IMR-90 (cell line): ENCODE results near the gene DIP2A. TPM values are rescaled to one million over a fixed set of nuclear protein-coding genes. Genes with fewer than 3 reads are reported as not detected.

Experiments used
- ATAC-seq: fragments of 200-7000 bp; cut with Tn5 transposase; 2 replicates; pipeline ENCODE4 v1.9.1; 2020; ENCODE audit warnings: low read depth, mild to moderate bottlenecking, moderate library complexity
- BruUV-seq: library from RNA; stranded (reverse); fragments of 400-500 nt; replicated peaks from 2 replicates; lab custom pipeline; 2021; lab: Mats Ljungman, UMichigan
- CTCF ChIA-PET: fragments of 300-600 bp; formaldehyde crosslinking; extraction: SDS; loops from one replicate; lab custom pipeline; 2021; ENCODE audit warnings: antibody characterized with exemption; lab: Yijun Ruan, JAX
- POLR2A ChIA-PET: fragments of 300-600 bp; sonication (Branson Sonifier 250); formaldehyde crosslinking; loops from one replicate; lab custom pipeline; 2022; ENCODE audit warnings: antibody characterized with exemption; ENCODE audit not compliant: unreplicated experiment; lab: Charles Lee
- DNase-seq: peaks from one replicate; pipeline ENCODE4 v3.0.0; 2013
- H2AFZ ChIP-seq: replicated peaks from 2 replicates; pipeline ENCODE3; 2013; ENCODE audit warnings: low read length, mild to moderate bottlenecking; ENCODE audit not compliant: poor library complexity
- H2AK5ac ChIP-seq: 2 replicates; pipeline ENCODE4 v1.6.1; 2013; ENCODE audit warnings: low read depth, low read length, inconsistent platforms
- H2AK9ac ChIP-seq: replicated peaks from 2 replicates; pipeline ENCODE3; 2013; ENCODE audit warnings: mild to moderate bottlenecking, low read depth, low read length, moderate library complexity; ENCODE audit not compliant: poor library complexity
- H2BK120ac ChIP-seq: 2 replicates; pipeline ENCODE4 v1.6.1; 2013; ENCODE audit warnings: low read depth, low read length, inconsistent platforms
- H2BK15ac ChIP-seq: 3 replicates; pipeline ENCODE4 v1.6.1; 2013; ENCODE audit warnings: low read depth, low read length, inconsistent platforms
- H2BK20ac ChIP-seq: 2 replicates; pipeline ENCODE4 v1.6.1; 2013; ENCODE audit warnings: low read depth, mild to moderate bottlenecking, inconsistent platforms, low read length, moderate library complexity
- H2BK5ac ChIP-seq: 2 replicates; pipeline ENCODE4 v1.6.1; 2013; ENCODE audit warnings: mild to moderate bottlenecking, low read depth, low read length, inconsistent platforms; ENCODE audit not compliant: poor library complexity, severe bottlenecking
- H3K14ac ChIP-seq: replicated peaks from 2 replicates; pipeline ENCODE4 v1.6.1; 2013; ENCODE audit warnings: low read depth, low read length, inconsistent platforms
- H3K18ac ChIP-seq: 2 replicates; pipeline ENCODE4 v1.6.1; 2013; ENCODE audit warnings: low read depth, low read length, control low read depth
- H3K23ac ChIP-seq: 2 replicates; pipeline ENCODE4 v1.6.1; 2013; ENCODE audit warnings: low read depth, low read length, inconsistent platforms
- H3K27ac ChIP-seq: 2 replicates; pipeline ENCODE4 v1.5.1; 2013; ENCODE audit warnings: mild to moderate bottlenecking, control low read depth, low read length; ENCODE audit not compliant: insufficient read depth
- H3K27me3 ChIP-seq: 2 replicates; pipeline ENCODE4 v1.6.1; 2013; ENCODE audit warnings: low read length; ENCODE audit not compliant: control insufficient read depth, insufficient read depth
- H3K36me3 ChIP-seq: 2 replicates; pipeline ENCODE4 v1.6.1; 2013; ENCODE audit warnings: low read length, mixed read lengths; ENCODE audit not compliant: control insufficient read depth, insufficient read depth
- H3K4ac ChIP-seq: 2 replicates; pipeline ENCODE4 v1.6.1; 2013; ENCODE audit warnings: low read depth, low read length, inconsistent platforms
- H3K4me1 ChIP-seq: 2 replicates; pipeline ENCODE4 v1.6.1; 2013; ENCODE audit warnings: low read length, mixed read lengths; ENCODE audit not compliant: control insufficient read depth, insufficient read depth
- H3K4me2 ChIP-seq: 2 replicates; pipeline ENCODE4 v1.6.1; 2013; ENCODE audit warnings: low read depth, mild to moderate bottlenecking, control low read depth, low read length, moderate library complexity
- H3K4me3 ChIP-seq: 2 replicates; pipeline ENCODE4 v1.5.1; 2013; ENCODE audit warnings: low read depth, mild to moderate bottlenecking, control low read depth, low read length, moderate library complexity; ENCODE audit not compliant: insufficient read depth
- H3K56ac ChIP-seq: 2 replicates; pipeline ENCODE4 v1.6.1; 2013; ENCODE audit warnings: low read length, inconsistent platforms; ENCODE audit not compliant: insufficient read depth; ENCODE audit errors: extremely low read depth
- H3K79me1 ChIP-seq, 2 experiments: 2 replicates each; pipeline ENCODE4 v1.6.1; 2013; ENCODE audit warnings: low read length in 2 of 2, inconsistent platforms in 1 of 2, low read depth in 1 of 2
- H3K9ac ChIP-seq: 2 replicates; pipeline ENCODE4 v1.6.1; 2013; ENCODE audit warnings: low read depth, low read length, control low read depth
- H3K9me1 ChIP-seq: 2 replicates; pipeline ENCODE4 v1.6.1; 2013; ENCODE audit warnings: low read length, inconsistent platforms; ENCODE audit not compliant: insufficient read depth
- H3K9me3 ChIP-seq: 2 replicates; pipeline ENCODE4 v1.6.1; 2013; ENCODE audit warnings: low read length; ENCODE audit not compliant: control insufficient read depth, insufficient read depth
- H4K20me1 ChIP-seq: 2 replicates; pipeline ENCODE4 v1.6.1; 2013; ENCODE audit warnings: low read length, inconsistent platforms; ENCODE audit not compliant: insufficient read depth
- H4K5ac ChIP-seq: 2 replicates; pipeline ENCODE4 v1.6.1; 2013; ENCODE audit warnings: mild to moderate bottlenecking, low read depth, low read length, control low read depth
- H4K8ac ChIP-seq, 2 experiments: 2 replicates each; pipeline ENCODE4 v1.6.1; 2013; ENCODE audit warnings: low read depth in 2 of 2, low read length in 2 of 2, control low read depth in 1 of 2, inconsistent platforms in 1 of 2
- H4K91ac ChIP-seq: 2 replicates; pipeline ENCODE4 v1.6.1; 2013; ENCODE audit warnings: low read depth, low read length, inconsistent platforms; ENCODE audit not compliant: insufficient read depth
- BHLHE40 ChIP-seq: fragments of 150-350 bp; IDR thresholded peaks from 2 replicates; pipeline ENCODE4 v1.6.1; 2016; ENCODE audit warnings: mild to moderate bottlenecking, low read depth, low read length
- CEBPB ChIP-seq: IDR thresholded peaks from 2 replicates; pipeline ENCODE4 v1.6.1; 2012; ENCODE audit warnings: low read depth, low read length, improper control_type of control experiment
- CHD1 ChIP-seq: IDR thresholded peaks from 2 replicates; pipeline ENCODE4 v1.6.1; 2012; ENCODE audit warnings: low read depth, low read length, improper control_type of control experiment
- ELK1 ChIP-seq: fragments of 150-350 bp; IDR thresholded peaks from 2 replicates; pipeline ENCODE4 v1.6.1; 2016; ENCODE audit warnings: low read depth, mild to moderate bottlenecking, low read length, moderate library complexity, borderline replicate concordance
- FOS ChIP-seq: fragments of 150-350 bp; IDR thresholded peaks from 2 replicates; pipeline ENCODE4 v1.6.1; 2016; ENCODE audit warnings: low read depth, low read length
- MAFK ChIP-seq: IDR thresholded peaks from 2 replicates; pipeline ENCODE4 v1.6.1; 2012; ENCODE audit warnings: low read depth, low read length, improper control_type of control experiment
- MAZ ChIP-seq: IDR thresholded peaks from 2 replicates; pipeline ENCODE4 v1.6.1; 2012; ENCODE audit warnings: low read depth, mild to moderate bottlenecking, low read length, improper control_type of control experiment, moderate library complexity, borderline replicate concordance
- MXI1 ChIP-seq: IDR thresholded peaks from 2 replicates; pipeline ENCODE4 v1.6.1; 2012; ENCODE audit warnings: low read depth, mild to moderate bottlenecking, low read length, moderate library complexity, borderline replicate concordance
- NFE2L2 ChIP-seq: fragments of 150-350 bp; IDR thresholded peaks from 2 replicates; pipeline ENCODE4 v1.6.1; 2016; ENCODE audit warnings: low read depth, mild to moderate bottlenecking, low read length
- POLR2A ChIP-seq: IDR thresholded peaks from 2 replicates; pipeline ENCODE4 v1.6.1; 2012; ENCODE audit warnings: mild to moderate bottlenecking, low read depth, low read length
- RAD21 ChIP-seq: IDR thresholded peaks from 2 replicates; pipeline ENCODE4 v1.6.1; 2012; ENCODE audit warnings: low read length, improper control_type of control experiment
- RCOR1 ChIP-seq: IDR thresholded peaks from 2 replicates; pipeline ENCODE4 v1.6.1; 2012; ENCODE audit warnings: mild to moderate bottlenecking, low read length, improper control_type of control experiment; ENCODE audit not compliant: insufficient replicate concordance
- RFX5 ChIP-seq: IDR thresholded peaks from 2 replicates; pipeline ENCODE4 v1.8.0; 2012; ENCODE audit warnings: low read depth, mild to moderate bottlenecking, low read length, moderate library complexity
- SMC3 ChIP-seq: fragments of 150-350 bp; IDR thresholded peaks from 2 replicates; pipeline ENCODE4 v1.6.1; 2016; ENCODE audit warnings: low read depth, mild to moderate bottlenecking, antibody characterized with exemption, low read length, moderate library complexity
- USF2 ChIP-seq: fragments of 150-350 bp; IDR thresholded peaks from 2 replicates; pipeline ENCODE4 v1.6.1; 2017; ENCODE audit warnings: mild to moderate bottlenecking, antibody characterized with exemption, low read length, low read depth
- WGBS, 2 experiments: methylation state at CpG; one replicate each; pipeline versions ENCODE4 v1.1.5 to v1.1.7; 2013; ENCODE audit warnings: missing lambda C conversion rate in 2 of 2; ENCODE audit not compliant: insufficient read length in 1 of 2; ENCODE audit errors: extremely low coverage in 2 of 2; 5-methylcytosine and 5-hydroxymethylcytosine counted together
- dilution Hi-C: fragments of 300-500 bp; cut with HindIII; formaldehyde crosslinking; loops from one replicate; pipeline ENCODE4 v1.14.3; 2018; ENCODE audit warnings: low sequenced_read_pairs; ENCODE audit not compliant: unreplicated experiment
- in situ Hi-C: fragments of 300-500 bp; cut with MboI; formaldehyde crosslinking; loops from 3 replicates; pipeline ENCODE4 v1.14.3; 2019; ENCODE audit warnings: low sequenced_read_pairs, inconsistent platforms, mixed read lengths
- intact Hi-C: fragments of 100-400 bp; cut with micrococcal nuclease; formaldehyde crosslinking; loops from 2 replicates; pipeline ENCODE4 v1.10.0; 2022
- polyA plus RNA-seq, 3 experiments: library from polyadenylated mRNA; depleted of rRNA; stranded (reverse); fragments of >200 nt; gene quantifications; 2 replicates each; pipeline ENCODE4 v1.2.3, GENCODE V29; 2012; ENCODE audit warnings: low replicate concordance in 1 of 3
- total RNA-seq: library from RNA; depleted of rRNA; stranded (reverse); fragments of >200 nt; gene quantifications from 2 replicates; pipeline ENCODE4 v1.2.3, GENCODE V29; 2012
- TF ChIP-seq, protein P1 (sequence below): conservative IDR thresholded peaks from 2 replicates; pipeline ENCODE4 v1.5.1; 2012; ENCODE audit warnings: mild to moderate bottlenecking, low read depth, low read length, improper control_type of control experiment

The DIP2A gene
- total and polyA plus RNA-seq, 2 of the 4 experiments (the other 2 are of a cell fraction): 17.9 to 24.3 TPM

GRCh38 chr21:46418265-46418946 lies 40.3 kb upstream of the DIP2A start:
- no peak overlapping the region for H3K14ac ChIP-seq
- no TSS peak for BruUV-seq
- no peak overlapping the region for H3K18ac ChIP-seq
- no peak overlapping the region for H2AK9ac ChIP-seq
- no peak overlapping the region for H2BK15ac ChIP-seq
- no peak for DNase-seq
- intact Hi-C loops: no loop called here
- CTCF ChIA-PET: no interaction called here
- dilution Hi-C loops: no loop called here
- no peak overlapping the region for H4K5ac ChIP-seq
- H2AFZ ChIP-seq: no peak overlapping the region
- H3K4ac ChIP-seq: no peak overlapping the region
- no peak overlapping the region for H4K8ac ChIP-seq
- POLR2A ChIA-PET: no interaction called here
- no peak overlapping the region for H2BK120ac ChIP-seq
- H3K4me1 ChIP-seq: no peaks in the 10 kb centered on the region
- no peak for ATAC-seq
- H4K91ac ChIP-seq: no peak overlapping the region
- H2BK5ac ChIP-seq: no peak overlapping the region
- 95% methylated on average over 11 of the region's 25 CpGs; no CpG with 5 or more reads in 1 of the 2 experiments for WGBS, 2 experiments
- no peak overlapping the region for H2AK5ac ChIP-seq
- H3K23ac ChIP-seq: no peak overlapping the region
- no peaks in the 10 kb centered on the region for H4K20me1 ChIP-seq
- TF ChIP-seq MAZ: no peak
- no peak for TF ChIP-seq RCOR1
- TF ChIP-seq SMC3: no peak
- no peak for TF ChIP-seq CEBPB
- TF ChIP-seq USF2: no peak
- no peak for TF ChIP-seq RAD21
- no peak for TF ChIP-seq MAFK
- no peak for TF ChIP-seq POLR2A
- no peak for TF ChIP-seq CHD1
- TF ChIP-seq NFE2L2: no peak
- TF ChIP-seq ELK1: no peak
- TF ChIP-seq MXI1: no peak
- TF ChIP-seq BHLHE40: no peak
- no peak for TF ChIP-seq RFX5
- TF ChIP-seq, protein P1, sequence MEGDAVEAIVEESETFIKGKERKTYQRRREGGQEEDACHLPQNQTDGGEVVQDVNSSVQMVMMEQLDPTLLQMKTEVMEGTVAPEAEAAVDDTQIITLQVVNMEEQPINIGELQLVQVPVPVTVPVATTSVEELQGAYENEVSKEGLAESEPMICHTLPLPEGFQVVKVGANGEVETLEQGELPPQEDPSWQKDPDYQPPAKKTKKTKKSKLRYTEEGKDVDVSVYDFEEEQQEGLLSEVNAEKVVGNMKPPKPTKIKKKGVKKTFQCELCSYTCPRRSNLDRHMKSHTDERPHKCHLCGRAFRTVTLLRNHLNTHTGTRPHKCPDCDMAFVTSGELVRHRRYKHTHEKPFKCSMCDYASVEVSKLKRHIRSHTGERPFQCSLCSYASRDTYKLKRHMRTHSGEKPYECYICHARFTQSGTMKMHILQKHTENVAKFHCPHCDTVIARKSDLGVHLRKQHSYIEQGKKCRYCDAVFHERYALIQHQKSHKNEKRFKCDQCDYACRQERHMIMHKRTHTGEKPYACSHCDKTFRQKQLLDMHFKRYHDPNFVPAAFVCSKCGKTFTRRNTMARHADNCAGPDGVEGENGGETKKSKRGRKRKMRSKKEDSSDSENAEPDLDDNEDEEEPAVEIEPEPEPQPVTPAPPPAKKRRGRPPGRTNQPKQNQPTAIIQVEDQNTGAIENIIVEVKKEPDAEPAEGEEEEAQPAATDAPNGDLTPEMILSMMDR: no peak
- TF ChIP-seq FOS: no peak
- H2BK20ac ChIP-seq: no peak overlapping the region
- H3K27me3 ChIP-seq: no peaks in the 10 kb centered on the region
- H3K9me3 ChIP-seq: no peaks in the 10 kb centered on the region
- H3K9ac ChIP-seq: no peak overlapping the region
- no peak overlapping the region for H3K27ac ChIP-seq
- H3K4me2 ChIP-seq: no peak overlapping the region
- no peaks in the 10 kb centered on the region for H3K9me1 ChIP-seq
- H3K79me1 ChIP-seq: no peaks in the 10 kb centered on the region
- H3K56ac ChIP-seq: no peak overlapping the region
- H3K4me3 ChIP-seq: no peak overlapping the region
- peaks cover 34% of the 10 kb centered on the region for H3K36me3 ChIP-seq
- in situ Hi-C loops: no loop called here
